ENCODE data around the gene ATP11A.

- TF ChIP-seq CTCF (IDR thresholded peaks at IDR 0.05), result no peak
- TF ChIP-seq POLR2A (IDR thresholded peaks at IDR 0.05), result no peak
Measured at GRCh38 chr13:112680741-112681360, 9.0 kb upstream of the ATP11A start.
